HG03378 (cell line): ENCODE data around the gene PIP4K2A.

Source experiments
- ATAC-seq: cut with Tn5 transposase; IDR thresholded peaks from one replicate; pipeline ENCODE4 v1.9.1; 2021; ENCODE audit warnings: mild to moderate bottlenecking, moderate library complexity; ENCODE audit not compliant: unreplicated experiment

The PIP4K2A gene

GRCh38 chr10:22669163-22669711 lies 45.1 kb downstream of the PIP4K2A start:
- peak; percentile 49 for ATAC-seq

- ATAC-seq = no peak
Measured at GRCh38 chr10:22667093-22667480, 47.3 kb downstream of the PIP4K2A start.

GRCh38 chr10:22666287-22667092 lies 47.9 kb downstream of the PIP4K2A start:
- peak; percentile 79 for ATAC-seq

- no peak for ATAC-seq
Measured at GRCh38 chr10:22665329-22665728, 49.0 kb downstream of the PIP4K2A start.

- ATAC-seq = no peak
Measured at GRCh38 chr10:22662733-22663330, 51.5 kb downstream of the PIP4K2A start.

- no peak for ATAC-seq
Measured at GRCh38 chr10:22659866-22660265, 54.5 kb downstream of the PIP4K2A start.

- ATAC-seq = no peak
Measured at GRCh38 chr10:22658745-22659410, 55.5 kb downstream of the PIP4K2A start.

- no peak for ATAC-seq
Measured at GRCh38 chr10:22657566-22658225, 56.7 kb downstream of the PIP4K2A start.

GRCh38 chr10:22657024-22657423 lies 57.4 kb downstream of the PIP4K2A start:
- ATAC-seq = no peak

GRCh38 chr10:22656036-22656435 lies 58.3 kb downstream of the PIP4K2A start:
- ATAC-seq = no peak

GRCh38 chr10:22655312-22655981 lies 58.9 kb downstream of the PIP4K2A start:
- peak; percentile 39 for ATAC-seq

- no peak for ATAC-seq
Measured at GRCh38 chr10:22652988-22653481, 61.3 kb downstream of the PIP4K2A start.

GRCh38 chr10:22651276-22651980 lies 63.0 kb downstream of the PIP4K2A start:
- peak; percentile 28 for ATAC-seq

- no peak for ATAC-seq
Measured at GRCh38 chr10:22649994-22650393, 64.4 kb downstream of the PIP4K2A start.

GRCh38 chr10:22649390-22649841 lies 65.0 kb downstream of the PIP4K2A start:
- ATAC-seq = no peak

- peak; percentile 41 for ATAC-seq
Measured at GRCh38 chr10:22648547-22648961, 65.8 kb downstream of the PIP4K2A start.

- ATAC-seq = no peak
Measured at GRCh38 chr10:22647244-22647643, 67.1 kb downstream of the PIP4K2A start.

GRCh38 chr10:22646388-22646853 lies 68.0 kb downstream of the PIP4K2A start:
- peak; percentile 66 for ATAC-seq

GRCh38 chr10:22644222-22644621 lies 70.2 kb downstream of the PIP4K2A start:
- ATAC-seq = no peak
